ENCODE measurements around the gene APLP1. TPM values are rescaled to one million over a fixed set of nuclear protein-coding genes. Genes with fewer than 3 reads are reported as not detected.

The APLP1 gene
- total and polyA plus RNA-seq, 2 donors (not counting 1 experiment from before 2014, with no cell fraction given) = 0.99 to 4.1 TPM

GRCh38 chr19:35894342-35894741, 26.0 kb downstream of the APLP1 start:
- Histone ChIP-seq H3K9ac (ENCODE audit: insufficient read depth, low read length) (no peak overlapping the region), H3K27me3 (ENCODE audit: control insufficient read depth, insufficient read depth, low read length) (no peaks in the 10 kb centered on the region), H3K4me3 (replicated peaks in 1 of 4; ENCODE audit: control extremely low read depth in 1 of 4, insufficient read depth in 1 of 4, low read depth in 3 of 4, low read length in 4 of 4) (no peak overlapping the region), H3K79me2 (ENCODE audit: control insufficient read depth, insufficient read depth, low read length) (peaks cover 4% of the 10 kb centered on the region), H4K20me1 (ENCODE audit: control insufficient read depth, extremely low read depth, insufficient read depth, low read length) (no peaks in the 10 kb centered on the region), H3K36me3 (ENCODE audit: control insufficient read depth, insufficient read depth, low read length) (peaks cover 19% of the 10 kb centered on the region), H3K27ac (ENCODE audit: insufficient read depth, low read length) (no peak overlapping the region), H3K9me3 (ENCODE audit: control insufficient read depth, insufficient read depth, low read depth, low read length) (no peaks in the 10 kb centered on the region), H3K4me1 (ENCODE audit: control insufficient read depth, extremely low read depth, insufficient read depth, low read length) (no peaks in the 10 kb centered on the region), H3K4me2 (ENCODE audit: extremely low read depth, insufficient read depth, low read length) (no peak overlapping the region), H2AFZ (ENCODE audit: low read length) (no peak overlapping the region)
- TF ChIP-seq CTCF (conservative IDR thresholded peaks at IDR 0.05 in 1 of 2, IDR thresholded peaks at IDR 0.05 in 1 of 2; ENCODE audit: low read depth in 1 of 2, low read length in 2 of 2) (no peak), EZH2 (IDR thresholded peaks at IDR 0.05; ENCODE audit: low read length, missing control alignments) (no peak)
- DNase-seq (ENCODE audit: low read depth in 2 of 2) = no peak

DNA sequence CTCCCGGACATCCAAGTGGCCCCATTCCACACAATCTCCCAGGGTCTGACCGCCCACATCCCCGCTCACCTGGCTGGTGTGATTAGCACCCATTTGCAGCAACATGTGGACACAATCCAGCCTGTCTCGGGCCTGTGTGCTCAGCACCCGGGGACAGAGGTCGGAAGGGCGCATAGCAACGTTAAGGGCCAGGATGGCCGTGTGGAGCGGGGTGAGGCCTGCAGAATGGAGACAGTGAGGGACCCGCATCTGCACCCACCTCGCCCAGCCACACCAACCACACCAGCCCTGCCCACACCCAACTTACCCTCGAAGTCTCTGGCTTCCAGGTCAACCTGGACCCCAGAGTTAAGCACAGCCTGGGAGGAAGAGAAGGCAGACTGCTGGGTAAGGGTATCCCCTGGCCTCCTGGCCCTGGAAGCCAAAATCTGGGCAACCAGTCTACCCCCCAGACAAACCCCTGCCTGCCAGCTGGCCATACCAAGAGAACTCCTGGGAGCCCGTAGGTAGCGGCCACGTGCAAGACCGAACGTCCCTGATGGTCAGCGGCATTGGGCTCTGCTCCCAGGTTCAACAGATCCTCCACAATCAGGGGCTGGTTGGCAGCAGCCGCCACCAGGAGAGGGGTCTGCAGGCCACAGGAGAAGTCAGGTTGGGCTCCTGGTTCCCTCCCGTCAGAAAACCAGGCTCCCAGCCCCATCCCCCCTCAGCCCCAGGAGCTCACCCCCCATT, 27.7 kb downstream of the APLP1 start:
- Histone ChIP-seq H2AFZ (ENCODE audit: low read length) (no peak overlapping the region), H3K4me3 (replicated peaks in 1 of 4; ENCODE audit: control extremely low read depth in 1 of 4, insufficient read depth in 1 of 4, low read depth in 3 of 4, low read length in 4 of 4) (no peak overlapping the region), H3K36me3 (ENCODE audit: control insufficient read depth, insufficient read depth, low read length) (peaks cover 12% of the 10 kb centered on the region), H3K27me3 (ENCODE audit: control insufficient read depth, insufficient read depth, low read length) (no peaks in the 10 kb centered on the region), H3K27ac (ENCODE audit: insufficient read depth, low read length) (no peak overlapping the region), H3K9ac (ENCODE audit: insufficient read depth, low read length) (no peak overlapping the region), H3K4me1 (ENCODE audit: control insufficient read depth, extremely low read depth, insufficient read depth, low read length) (no peaks in the 10 kb centered on the region), H3K4me2 (ENCODE audit: extremely low read depth, insufficient read depth, low read length) (no peak overlapping the region), H3K9me3 (ENCODE audit: control insufficient read depth, insufficient read depth, low read depth, low read length) (no peaks in the 10 kb centered on the region), H3K79me2 (ENCODE audit: control insufficient read depth, insufficient read depth, low read length) (peaks cover 4% of the 10 kb centered on the region), H4K20me1 (ENCODE audit: control insufficient read depth, extremely low read depth, insufficient read depth, low read length) (no peaks in the 10 kb centered on the region)
- DNase-seq (ENCODE audit: low read depth in 2 of 2) = no peak
- TF ChIP-seq EZH2 (IDR thresholded peaks at IDR 0.05; ENCODE audit: low read length, missing control alignments) = no peak
- TF ChIP-seq CTCF (conservative IDR thresholded peaks at IDR 0.05 in 1 of 2, IDR thresholded peaks at IDR 0.05 in 1 of 2; ENCODE audit: low read depth in 1 of 2, low read length in 2 of 2) = no peak

- H3K9ac ChIP-seq (ENCODE audit: insufficient read depth, low read length) = no peak overlapping the region
- DNase-seq (ENCODE audit: low read depth in 2 of 2) = no peak
- H3K27me3 ChIP-seq (ENCODE audit: control insufficient read depth, insufficient read depth, low read length) = no peaks in the 10 kb centered on the region
- no peaks in the 10 kb centered on the region for H4K20me1 ChIP-seq (ENCODE audit: control insufficient read depth, extremely low read depth, insufficient read depth, low read length)
- no peak overlapping the region for H3K27ac ChIP-seq (ENCODE audit: insufficient read depth, low read length)
- H3K36me3 ChIP-seq (ENCODE audit: control insufficient read depth, insufficient read depth, low read length) = peaks cover 12% of the 10 kb centered on the region
- no peak overlapping the region for H2AFZ ChIP-seq (ENCODE audit: low read length)
- no peaks in the 10 kb centered on the region for H3K9me3 ChIP-seq (ENCODE audit: control insufficient read depth, insufficient read depth, low read depth, low read length)
- H3K4me2 ChIP-seq (ENCODE audit: extremely low read depth, insufficient read depth, low read length) = no peak overlapping the region
- H3K4me3 ChIP-seq (replicated peaks in 1 of 4; ENCODE audit: control extremely low read depth in 1 of 4, insufficient read depth in 1 of 4, low read depth in 3 of 4, low read length in 4 of 4) = no peak overlapping the region
- no peak for TF ChIP-seq CTCF (conservative IDR thresholded peaks at IDR 0.05 in 1 of 2, IDR thresholded peaks at IDR 0.05 in 1 of 2; ENCODE audit: low read depth in 1 of 2, low read length in 2 of 2)
- peaks cover under 1% of the 10 kb centered on the region for H3K4me1 ChIP-seq (ENCODE audit: control insufficient read depth, extremely low read depth, insufficient read depth, low read length)
- H3K79me2 ChIP-seq (ENCODE audit: control insufficient read depth, insufficient read depth, low read length) = peaks cover 4% of the 10 kb centered on the region
These were observed 28.3 kb downstream of the APLP1 start for GRCh38 chr19:35896643-35897040.

All from fibroblast of lung (primary cell).